AG10803 (cell line): ENCODE measurements around the gene BRCA2.
A peak's percentile ranks its signal among the peaks of the same experiment; 100 is the strongest.

ENCODE experiments used
- DNase-seq: peaks from one replicate; pipeline ENCODE4 v3.0.0; 2010; ENCODE audit warnings: low read depth
- H3K4me3 ChIP-seq: 2 replicates; pipeline ENCODE4 v1.5.1; 2011; ENCODE audit warnings: mild to moderate bottlenecking, low read length, control low read depth
- CTCF ChIP-seq: conservative IDR thresholded peaks from 2 replicates; pipeline ENCODE4 v1.5.1; 2011; ENCODE audit warnings: mild to moderate bottlenecking, low read length, control low read depth, inconsistent platforms

Gene BRCA2

GRCh38 chr13:32277839-32278238 lies 37.5 kb upstream of the BRCA2 start:
- no peak overlapping the region for H3K4me3 ChIP-seq
- DNase-seq: no peak
- TF ChIP-seq CTCF: no peak

GRCh38 chr13:32278426-32278825 lies 36.9 kb upstream of the BRCA2 start:
- peak; percentile 23 for DNase-seq
- no peak overlapping the region for H3K4me3 ChIP-seq
- TF ChIP-seq CTCF: no peak

GRCh38 chr13:32281096-32281495 lies 34.2 kb upstream of the BRCA2 start:
- no peak for TF ChIP-seq CTCF
- no peak overlapping the region for H3K4me3 ChIP-seq
- no peak for DNase-seq

- no peak for TF ChIP-seq CTCF
- no peak for DNase-seq
Measured at GRCh38 chr13:32282096-32282711, 33.1 kb upstream of the BRCA2 start.

GRCh38 chr13:32284927-32285632 lies 30.2 kb upstream of the BRCA2 start:
- no peak for TF ChIP-seq CTCF
- no peak overlapping the region for H3K4me3 ChIP-seq
- DNase-seq: peak; percentile 36

More at GRCh38 chr13:32282096-32282711, 33.1 kb upstream of the BRCA2 start:
- no peak overlapping the region for H3K4me3 ChIP-seq

GRCh38 chr13:32285633-32285965 lies 29.7 kb upstream of the BRCA2 start:
- no peak for TF ChIP-seq CTCF
- H3K4me3 ChIP-seq: no peak overlapping the region
- DNase-seq: no peak

GRCh38 chr13:32297206-32297605 lies 18.1 kb upstream of the BRCA2 start:
- no peak for DNase-seq
- H3K4me3 ChIP-seq: no peak overlapping the region
- TF ChIP-seq CTCF: no peak
